Caco-2 (cell line): Measurements from ENCODE around the gene FARP1. TPM values are rescaled to one million over a fixed set of nuclear protein-coding genes. Genes with fewer than 3 reads are reported as not detected.

Experiments
- BruUV-seq: library from RNA; stranded (reverse); fragments of 400-500 nt; replicated peaks from 2 replicates; lab custom pipeline; 2021; lab: Mats Ljungman, UMichigan
- CTCF ChIA-PET: fragments of 300-600 bp; sonication (Branson Sonifier 250); formaldehyde crosslinking; loops from one replicate; lab custom pipeline; 2022; ENCODE audit warnings: antibody characterized with exemption; lab: Charles Lee
- POLR2A ChIA-PET: fragments of 300-600 bp; sonication (Branson Sonifier 250); formaldehyde crosslinking; loops from one replicate; lab custom pipeline; 2022; ENCODE audit warnings: antibody characterized with exemption; lab: Charles Lee
- DNase-seq, 2 experiments: peaks; one replicate each; pipeline versions ENCODE4 v3.0.0 to v3.0.0-alpha.2; 2020 to 2022
- H3K27me3 ChIP-seq: replicated peaks from 2 replicates; pipeline ENCODE4 v1.6.0; 2011; ENCODE audit warnings: low read length; ENCODE audit not compliant: control insufficient read depth, insufficient read depth
- H3K36me3 ChIP-seq: 2 replicates; pipeline ENCODE4 v1.5.1; 2011; ENCODE audit warnings: low read length; ENCODE audit not compliant: control insufficient read depth, insufficient read depth
- H3K4me1 ChIP-seq: fragments of 250-450 bp; sonication (Bioruptor Pico); 2 replicates; pipeline ENCODE4 v1.5.1; 2020; ENCODE audit warnings: mild to moderate bottlenecking
- H3K4me3 ChIP-seq: 2 replicates; pipeline ENCODE4 v1.5.1; 2011; ENCODE audit warnings: low read depth, mild to moderate bottlenecking, control low read depth, low read length
- H3K9me3 ChIP-seq: fragments of 250-450 bp; sonication (Bioruptor Pico); 2 replicates; pipeline ENCODE4 v1.5.1; 2020; ENCODE audit warnings: mild to moderate bottlenecking, moderate library complexity
- H3K27ac Mint-ChIP-seq: one replicate; pipeline ENCODE4 v1.8.0; 2022; ENCODE audit warnings: mixed read lengths; ENCODE audit not compliant: unreplicated experiment
- H3K27me3 Mint-ChIP-seq: one replicate; pipeline ENCODE4 v1.8.0; 2022; ENCODE audit warnings: mixed read lengths; ENCODE audit not compliant: insufficient read depth, unreplicated experiment
- H3K36me3 Mint-ChIP-seq: one replicate; pipeline ENCODE4 v1.8.0; 2022; ENCODE audit warnings: mild to moderate bottlenecking, mixed read lengths; ENCODE audit not compliant: insufficient read depth, unreplicated experiment
- H3K4me1 Mint-ChIP-seq: one replicate; pipeline ENCODE4 v1.8.0; 2022; ENCODE audit warnings: low read depth, mixed read lengths; ENCODE audit not compliant: unreplicated experiment
- H3K4me3 Mint-ChIP-seq: one replicate; pipeline ENCODE4 v1.8.0; 2022; ENCODE audit warnings: mild to moderate bottlenecking, moderate library complexity, mixed read lengths; ENCODE audit not compliant: unreplicated experiment
- H3K9me3 Mint-ChIP-seq: one replicate; pipeline ENCODE4 v1.8.0; 2022; ENCODE audit warnings: mixed read lengths; ENCODE audit not compliant: unreplicated experiment
- CTCF ChIP-seq, 2 experiments: fragments of 200-600 bp in 1 of 2; IDR thresholded peaks; 1 replicate in 1 of 2; 2 replicates in 1 of 2; pipeline versions ENCODE4 v1.5.1 to v1.8.0; 2011 to 2022; ENCODE audit warnings: antibody characterized with exemption in 1 of 2, control low read depth in 1 of 2, inconsistent platforms in 1 of 2, low read depth in 1 of 2, low read length in 1 of 2, mild to moderate bottlenecking in 1 of 2, moderate library complexity in 1 of 2; ENCODE audit not compliant: insufficient read depth in 1 of 2, severe bottlenecking in 1 of 2, unreplicated experiment in 1 of 2
- intact Hi-C: fragments of 100-400 bp; cut with micrococcal nuclease; formaldehyde crosslinking; loops from one replicate; pipeline ENCODE4 v1.10.0; 2022; ENCODE audit not compliant: unreplicated experiment
- total RNA-seq: library from RNA; stranded (reverse); gene quantifications from 2 replicates; pipeline ENCODE4 v1.2.3, GENCODE V29; 2022

Gene FARP1
- total RNA-seq, 1 experiment from 2014 or later = 189 TPM

GRCh38 chr13:98274921-98275487, 132.1 kb downstream of the FARP1 start:
- Histone ChIP-seq H3K27me3 (no peaks in the 10 kb centered on the region), H3K9me3 (no peaks in the 10 kb centered on the region)
- H3K27ac Mint-ChIP-seq = peak overlapping the region; percentile 9

GRCh38 chr13:98275681-98276171, 132.8 kb downstream of the FARP1 start:
- ChIA-PET POLR2A (interaction anchor here (0.6 to 0.7 kb wide), 2 partner anchors 14 to 67 kb away, joined by 3 to 15 read pairs; no protein-coding TSS in a partner anchor), CTCF (no interaction called here)
- Mint-ChIP-seq H3K36me3 (peaks cover 33% of the 10 kb centered on the region), H3K4me3 (no peak overlapping the region), H3K9me3 (no peaks in the 10 kb centered on the region), H3K27me3 (no peaks in the 10 kb centered on the region), H3K4me1 (peaks cover 64% of the 10 kb centered on the region), H3K27ac (peak overlapping the region; percentile 37)
- intact Hi-C loops = no loop called here
- Histone ChIP-seq H3K4me1 (peaks cover 70% of the 10 kb centered on the region), H3K9me3 (no peaks in the 10 kb centered on the region), H3K36me3 (no peaks in the 10 kb centered on the region), H3K27me3 (no peaks in the 10 kb centered on the region), H3K4me3 (no peak overlapping the region)
- no peak for DNase-seq
- BruUV-seq = no TSS peak
- TF ChIP-seq CTCF (IDR thresholded peaks at IDR 0.05; ENCODE audit: insufficient read depth in 1 of 2, low read depth in 1 of 2, low read length in 1 of 2, severe bottlenecking in 1 of 2, unreplicated experiment in 1 of 2) = no peak

More at GRCh38 chr13:98274921-98275487, 132.1 kb downstream of the FARP1 start:
- intact Hi-C loops = no loop called here
- Mint-ChIP-seq H3K36me3 (peaks cover 36% of the 10 kb centered on the region), H3K27me3 (no peaks in the 10 kb centered on the region), H3K4me3 (peak overlapping the region; percentile 2), H3K4me1 (peaks cover 65% of the 10 kb centered on the region), H3K9me3 (no peaks in the 10 kb centered on the region)
- CTCF ChIA-PET = no interaction called here
- Histone ChIP-seq H3K36me3 (no peaks in the 10 kb centered on the region), H3K4me3 (no peak overlapping the region), H3K4me1 (peaks cover 77% of the 10 kb centered on the region)
- POLR2A ChIA-PET = interaction anchor here (0.7 kb wide), 2 partner anchors 67 to 1982 kb away, joined by 5 to 15 read pairs; no protein-coding TSS in a partner anchor
- no peak for TF ChIP-seq CTCF (IDR thresholded peaks at IDR 0.05; ENCODE audit: insufficient read depth in 1 of 2, low read depth in 1 of 2, low read length in 1 of 2, severe bottlenecking in 1 of 2, unreplicated experiment in 1 of 2)
- DNase-seq = no peak
- BruUV-seq = no TSS peak

GRCh38 chr13:98276486-98276885, 133.6 kb downstream of the FARP1 start:
- H3K27ac Mint-ChIP-seq = peak overlapping the region; percentile 37
- Histone ChIP-seq H3K9me3 (no peaks in the 10 kb centered on the region), H3K27me3 (no peaks in the 10 kb centered on the region), H3K4me1 (peaks cover 62% of the 10 kb centered on the region), H3K4me3 (no peak overlapping the region), H3K36me3 (no peaks in the 10 kb centered on the region)
- no TSS peak for BruUV-seq
- peaks cover 57% of the 10 kb centered on the region for H3K4me1 Mint-ChIP-seq
- POLR2A ChIA-PET = no interaction called here
- no peak overlapping the region for H3K4me3 Mint-ChIP-seq
- CTCF ChIA-PET = no interaction called here
- no peak for TF ChIP-seq CTCF (IDR thresholded peaks at IDR 0.05; ENCODE audit: insufficient read depth in 1 of 2, low read depth in 1 of 2, low read length in 1 of 2, severe bottlenecking in 1 of 2, unreplicated experiment in 1 of 2)
- H3K36me3 Mint-ChIP-seq = peaks cover 28% of the 10 kb centered on the region
- intact Hi-C loops = no loop called here
- no peaks in the 10 kb centered on the region for H3K27me3 Mint-ChIP-seq
- DNase-seq = no peak
- no peaks in the 10 kb centered on the region for H3K9me3 Mint-ChIP-seq
